22Rv1 (cell line): ENCODE measurements around the gene WWOX.

Experiments
- H3K27ac ChIP-seq: fragments of 450-650 bp; 2 replicates; pipeline ENCODE4 v1.5.1; 2017
- CTCF ChIP-seq: fragments of 450-650 bp; IDR thresholded peaks from 2 replicates; pipeline ENCODE4 v1.5.1; 2017; ENCODE audit warnings: mild to moderate bottlenecking
- ZFX ChIP-seq: fragments of 450-650 bp; IDR thresholded peaks from 2 replicates; pipeline ENCODE4 v1.6.1; 2017; ENCODE audit warnings: antibody characterized with exemption, borderline replicate concordance

The WWOX gene

GRCh38 chr16:78425281-78425680 lies 325.8 kb downstream of the WWOX start:
- H3K27ac ChIP-seq, result no peak overlapping the region
- TF ChIP-seq CTCF (no peak), ZFX (no peak)

DNA sequence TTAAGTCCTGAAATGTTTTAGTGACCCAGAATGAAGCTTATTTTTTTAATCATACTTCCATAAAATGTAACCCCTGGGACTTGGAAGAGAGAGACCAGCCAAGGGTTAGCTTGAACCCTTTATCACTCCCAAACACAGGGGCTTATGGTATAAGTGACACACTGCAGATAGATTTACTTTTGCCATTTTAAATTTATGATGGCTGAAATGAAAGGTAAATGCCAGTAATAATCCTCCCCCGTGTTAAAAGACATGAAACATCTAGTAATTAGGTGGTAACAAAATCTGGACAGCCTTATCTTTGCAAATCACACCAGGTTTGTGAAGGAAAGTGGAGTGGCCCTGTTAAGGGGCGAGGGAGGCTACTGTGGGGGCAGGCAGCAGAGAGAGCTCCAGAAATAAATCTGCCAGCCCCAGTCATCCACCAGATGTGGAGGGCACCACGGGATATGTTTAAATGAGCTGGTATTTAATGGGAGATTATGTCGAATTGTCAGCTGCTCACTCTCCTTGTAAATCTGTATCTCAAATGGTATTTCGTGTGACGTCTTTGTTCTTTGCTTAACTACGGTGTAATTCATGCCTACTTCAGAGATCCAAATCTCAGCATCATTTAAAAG lies 326.5 kb downstream of the WWOX start:
- H3K27ac ChIP-seq, result no peak overlapping the region
- TF ChIP-seq CTCF (no peak), ZFX (no peak)

DNA sequence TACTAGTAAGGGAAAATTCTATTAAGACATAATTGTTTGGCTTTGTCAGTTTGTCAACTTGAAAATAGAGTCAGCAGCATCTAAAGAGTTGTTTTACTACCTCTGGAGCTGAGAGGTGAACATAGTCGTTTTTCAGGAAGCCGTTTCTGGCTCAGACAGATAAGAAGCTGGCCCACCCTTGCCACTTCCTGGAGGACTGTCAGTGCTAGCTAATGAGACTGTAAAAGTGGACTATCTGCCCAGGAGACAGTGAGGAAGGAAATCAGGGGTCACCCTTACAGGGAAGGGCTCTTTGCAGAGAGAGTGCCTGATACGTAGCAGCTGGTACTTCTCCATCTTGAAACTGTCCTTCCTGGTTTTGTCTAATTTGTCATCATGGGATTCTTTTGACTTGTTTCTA lies 328.7 kb downstream of the WWOX start:
- no peak for TF ChIP-seq CTCF
- no peak for TF ChIP-seq ZFX
- no peak overlapping the region for H3K27ac ChIP-seq

DNA sequence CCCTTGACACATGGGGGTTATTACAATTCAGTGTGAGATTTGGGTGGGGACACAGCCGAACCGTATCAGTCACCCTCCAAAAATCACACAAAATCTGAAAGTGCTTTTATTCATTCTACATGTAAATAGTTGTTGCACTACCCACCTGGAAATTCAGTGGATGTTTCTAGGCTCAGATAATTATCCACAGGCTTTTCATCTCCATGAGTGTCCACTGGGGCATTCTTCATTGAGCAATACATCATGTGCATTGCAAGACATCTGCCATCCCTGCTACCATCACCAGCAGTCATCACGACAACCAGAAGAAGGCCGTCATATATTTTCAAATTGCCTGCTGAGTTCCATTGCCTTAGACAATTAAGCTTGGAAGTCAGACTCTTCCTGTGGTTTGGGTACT lies 330.8 kb downstream of the WWOX start:
- H3K27ac ChIP-seq, result no peak overlapping the region
- TF ChIP-seq ZFX, result no peak
- no peak for TF ChIP-seq CTCF

DNA sequence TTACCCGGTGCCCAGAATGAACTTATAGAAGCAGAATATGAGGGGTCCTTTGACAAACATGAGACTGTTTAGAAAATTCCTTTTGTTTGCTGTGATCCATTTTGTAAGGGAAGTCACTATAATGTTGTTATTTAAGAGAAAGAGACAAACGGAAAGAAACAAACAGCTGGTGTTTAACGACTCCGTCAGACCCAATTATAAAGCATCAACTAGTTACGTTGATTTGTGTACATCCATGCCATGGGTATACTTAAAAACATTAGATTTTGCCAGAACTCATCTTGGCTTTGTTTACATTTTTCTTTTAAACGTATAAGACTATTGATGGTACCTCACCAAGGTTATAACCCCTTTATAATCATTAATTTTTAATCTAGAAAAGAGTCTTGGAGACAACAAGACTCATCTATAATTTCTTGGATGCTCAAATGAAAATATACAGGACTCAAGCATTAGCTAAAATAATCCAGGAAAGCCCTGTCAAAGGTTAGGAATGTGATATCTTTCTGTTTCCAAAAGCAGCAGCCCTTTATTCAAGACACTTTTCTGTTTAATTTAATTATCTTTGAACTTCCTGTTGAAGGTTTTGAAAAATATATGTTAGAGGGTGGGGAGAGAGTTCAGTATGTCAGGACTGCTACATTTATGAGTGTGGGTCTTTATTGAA lies 331.7 kb downstream of the WWOX start:
- no peak overlapping the region for H3K27ac ChIP-seq
- TF ChIP-seq ZFX (no peak), CTCF (no peak)

DNA sequence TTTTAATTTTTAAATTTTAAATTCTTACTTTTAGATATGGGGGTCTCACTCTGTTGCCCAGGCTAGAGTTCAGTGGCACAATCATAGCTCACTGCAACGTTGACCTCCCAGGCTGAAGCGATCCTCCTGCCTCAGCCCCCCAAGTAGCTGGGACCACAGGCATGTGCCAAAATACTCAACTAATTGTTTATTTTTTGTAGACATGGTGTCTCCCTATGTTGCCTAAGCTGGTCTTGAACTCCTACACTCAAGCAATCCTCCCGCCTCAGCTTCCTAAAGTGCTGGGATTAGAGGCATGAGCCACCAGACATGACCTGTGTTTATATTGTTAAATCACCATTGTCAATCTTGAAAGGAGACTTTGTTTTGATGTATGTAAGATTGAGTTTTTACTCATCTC lies 332.2 kb downstream of the WWOX start:
- no peak overlapping the region for H3K27ac ChIP-seq
- TF ChIP-seq CTCF, result no peak
- no peak for TF ChIP-seq ZFX

DNA sequence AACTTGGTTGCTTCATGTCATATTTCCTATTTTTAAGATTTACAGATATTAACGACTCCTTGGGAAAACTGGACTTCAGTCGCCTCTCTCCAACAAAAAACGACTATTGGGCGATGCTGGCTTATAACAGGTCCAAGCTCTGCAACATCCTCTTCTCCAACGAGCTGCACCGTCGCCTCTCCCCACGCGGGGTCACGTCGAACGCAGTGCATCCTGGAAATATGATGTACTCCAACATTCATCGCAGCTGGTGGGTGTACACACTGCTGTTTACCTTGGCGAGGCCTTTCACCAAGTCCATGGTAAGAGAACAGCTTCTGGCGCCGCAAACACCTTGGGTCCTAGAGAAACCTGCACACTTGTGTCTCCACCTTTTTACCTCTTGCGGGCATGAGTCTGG lies 333.0 kb downstream of the WWOX start:
- no peak for TF ChIP-seq ZFX
- H3K27ac ChIP-seq, result no peak overlapping the region
